K562 (cell line): ENCODE data around the gene ABHD18. TPM values are rescaled to one million over a fixed set of nuclear protein-coding genes. Genes with fewer than 3 reads are reported as not detected.

Source experiments
- ADNP ChIP-seq: fragments of 200-800 bp; sonication (Bioruptor generic); IDR thresholded peaks from 2 replicates; pipeline ENCODE4 v1.6.1; 2016; ENCODE audit warnings: missing genetic modification characterization, missing compliant biosample characterization
- ASH1L ChIP-seq: fragments of 450-650 bp; IDR thresholded peaks from 2 replicates; pipeline ENCODE4 v1.6.1; 2018; ENCODE audit warnings: borderline replicate concordance, mild to moderate bottlenecking, low read depth; ENCODE audit not compliant: partially characterized antibody
- CBX3 ChIP-seq, 2 experiments: IDR thresholded peaks; 1 replicate in 1 of 2; 2 replicates in 1 of 2; pipeline ENCODE4 v1.6.1; 2012; ENCODE audit warnings: inconsistent platforms in 2 of 2, low read length in 2 of 2, borderline replicate concordance in 1 of 2, control low read depth in 1 of 2
- HCFC1 ChIP-seq: IDR thresholded peaks from 2 replicates; pipeline ENCODE4 v1.6.1; 2012; ENCODE audit warnings: low read depth, low read length, improper control_type of control experiment
- KDM4B ChIP-seq, 2 experiments: fragments of 450-650 bp in 1 of 2; sonication (generic) in 1 of 2; IDR thresholded peaks; 2 replicates each; pipeline ENCODE4 v1.6.1; 2016 to 2017; ENCODE audit warnings: borderline replicate concordance in 2 of 2, antibody characterized with exemption in 1 of 2, low read depth in 1 of 2, mild to moderate bottlenecking in 1 of 2
- NR1H2 ChIP-seq: sonication (generic); formaldehyde crosslinking; IDR thresholded peaks from 2 replicates; pipeline ENCODE4 v1.4.0; 2020; ENCODE audit warnings: mild to moderate bottlenecking, missing genetic modification reagents
- RAD51 ChIP-seq: fragments of 450-650 bp; IDR thresholded peaks from 2 replicates; pipeline ENCODE4 v1.7.1; 2016; ENCODE audit warnings: low read depth, mild to moderate bottlenecking, borderline replicate concordance
- UBTF ChIP-seq, 2 experiments: IDR thresholded peaks; 2 replicates each; pipeline ENCODE4 v1.6.1; 2012; ENCODE audit warnings: improper control_type of control experiment in 2 of 2, low read depth in 2 of 2, low read length in 2 of 2, borderline replicate concordance in 1 of 2
- ZFPM2 ChIP-seq: fragments of 250-450 bp; sonication (Bioruptor Pico); IDR thresholded peaks from 2 replicates; pipeline ENCODE4 v1.5.1; 2022; ENCODE audit warnings: mild to moderate bottlenecking
- ZNF324 ChIP-seq: fragments of 250-450 bp; sonication (Bioruptor Pico); IDR thresholded peaks from 2 replicates; pipeline ENCODE4 v1.4.0; 2020; ENCODE audit warnings: mild to moderate bottlenecking
- ZNF354B ChIP-seq: fragments of 250-450 bp; sonication (Bioruptor Pico); IDR thresholded peaks from 2 replicates; pipeline ENCODE4 v1.4.0; 2020
- ZNF511 ChIP-seq: sonication (generic); formaldehyde crosslinking; IDR thresholded peaks from 2 replicates; pipeline ENCODE4 v1.8.0; 2022; ENCODE audit warnings: mild to moderate bottlenecking, missing genetic modification reagents
- polyA plus RNA-seq, 8 experiments: library from polyadenylated mRNA; depleted of rRNA in 4 of 8; stranded (reverse) in 5 of 8; unstranded in 3 of 8; fragments of >200 nt; fragmentation: Nextera tagmentation in 2 of 8; fragmentation: Illumina TruSeq in 1 of 8; extraction: Ambion mirVana in 2 of 8; extraction: Trizol in 1 of 8; gene quantifications; 2 replicates each; pipeline versions ENCODE4 v1.2.1 to v1.2.3, GENCODE V29; 2011 to 2014; ENCODE audit warnings: inconsistent platforms in 1 of 8, missing spikeins in 1 of 8
- total RNA-seq, 7 experiments: library from RNA; depleted of rRNA in 6 of 7; stranded (reverse); fragments of >200 nt in 6 of 7; fragmentation: Illumina TruSeq in 2 of 7; extraction: Trizol in 2 of 7; gene quantifications; 2 replicates each; pipeline versions ENCODE4 v1.2.1 to v1.2.3, GENCODE V29; 2011 to 2021; ENCODE audit warnings: low replicate concordance in 1 of 7

The ABHD18 gene
- total and polyA plus RNA-seq, 9 of the 15 experiments (the other 6 are each of a cell fraction or from before 2014, with no cell fraction given) = 6.1 to 25.0 (median 16.0) TPM

GRCh38 chr4:127965062-127965802 lies at the start of gene ABHD18, which contains the start of gene MFSD8 (continued):
- TF ChIP-seq ZNF511 (CRISPR knock-in tag) (peak; percentile 91), KDM4B (IDR thresholded peaks at IDR 0.05; ENCODE audit: borderline replicate concordance in 2 of 2, low read depth in 1 of 2) (no peak; a peak in 1 of 4 replicates), HCFC1 (no peak; the same call in none of the 2 replicates), ZNF354B (CRISPR knock-in tag) (no peak), ZFPM2 (CRISPR knock-in tag) (no peak), ADNP (tag) (no peak), NR1H2 (CRISPR knock-in tag) (peak; percentile 80; the same call in 1 of the 2 replicates), ZNF324 (CRISPR knock-in tag) (0 out of 2 replicates have a peak, but pooled peaks have one; percentile 26), UBTF (IDR thresholded peaks at IDR 0.05; ENCODE audit: borderline replicate concordance in 1 of 2, low read depth in 2 of 2, low read length in 2 of 2) (peak; percentile 5 to 90; a peak in 2 of 4 replicates), RAD51 (no peak; the same call in 1 of the 2 replicates), ASH1L (no peak), CBX3 (IDR thresholded peaks at IDR 0.05; ENCODE audit: borderline replicate concordance in 1 of 2, low read length in 2 of 2) (peak in 1 of 2 experiments; percentile 92; a peak in 1 of 3 replicates)
